Progenitor cell of endocrine pancreas (in vitro differentiated cells): Measurements from ENCODE around the gene PLA2G2E. TPM values are rescaled to one million over a fixed set of nuclear protein-coding genes. Genes with fewer than 3 reads are reported as not detected.

ENCODE experiments used
- DNase-seq: peaks from one replicate; pipeline ENCODE4 v3.0.0; 2021; ENCODE audit warnings: low spot score; ENCODE audit not compliant: unreplicated experiment
- H3K27ac Mint-ChIP-seq: 2 replicates; pipeline ENCODE4 v1.8.0; 2021; ENCODE audit warnings: mild to moderate bottlenecking, moderate library complexity, mixed read lengths
- H3K27me3 Mint-ChIP-seq: 2 replicates; pipeline ENCODE4 v1.8.0; 2021; ENCODE audit warnings: mixed read lengths
- H3K36me3 Mint-ChIP-seq: 2 replicates; pipeline ENCODE4 v1.8.0; 2022; ENCODE audit warnings: mixed read lengths; ENCODE audit not compliant: insufficient read depth
- H3K4me1 Mint-ChIP-seq: 2 replicates; pipeline ENCODE4 v1.8.0; 2021; ENCODE audit warnings: low read depth, mixed read lengths
- H3K4me3 Mint-ChIP-seq: 2 replicates; pipeline ENCODE4 v1.8.0; 2021; ENCODE audit warnings: low read depth, mild to moderate bottlenecking, moderate library complexity, mixed read lengths
- H3K9me3 Mint-ChIP-seq: 2 replicates; pipeline ENCODE4 v1.8.0; 2021; ENCODE audit warnings: low read depth, mixed read lengths
- CTCF ChIP-seq: fragments of 200-600 bp; sonication (generic); IDR thresholded peaks from one replicate; pipeline ENCODE4 v1.5.0; 2021; ENCODE audit warnings: antibody characterized with exemption, mild to moderate bottlenecking; ENCODE audit not compliant: unreplicated experiment
- total RNA-seq: library from RNA; stranded (reverse); gene quantifications from 2 replicates; pipeline ENCODE4 v1.2.1, GENCODE V29; 2021

The PLA2G2E gene
- total RNA-seq, 1 donor from 2014 or later = not detected

- H3K4me3 Mint-ChIP-seq = no peak overlapping the region
- H3K36me3 Mint-ChIP-seq = no peaks in the 10 kb centered on the region
- peaks cover 6% of the 10 kb centered on the region for H3K9me3 Mint-ChIP-seq
- peaks cover 19% of the 10 kb centered on the region for H3K27me3 Mint-ChIP-seq
- H3K27ac Mint-ChIP-seq = no peak overlapping the region
- DNase-seq = no peak
- no peak for TF ChIP-seq CTCF
- peaks cover 9% of the 10 kb centered on the region for H3K4me1 Mint-ChIP-seq
These were observed 25.6 kb upstream of the PLA2G2E start for GRCh38 chr1:19949016-19949415.

- Mint-ChIP-seq H3K27me3 (peaks cover 15% of the 10 kb centered on the region), H3K27ac (no peak overlapping the region), H3K36me3 (no peaks in the 10 kb centered on the region), H3K4me1 (peaks cover 9% of the 10 kb centered on the region), H3K4me3 (no peak overlapping the region), H3K9me3 (peaks cover 2% of the 10 kb centered on the region)
- TF ChIP-seq CTCF = no peak
- no peak for DNase-seq
These were observed 23.6 kb upstream of the PLA2G2E start for GRCh38 chr1:19946971-19947370.

- Mint-ChIP-seq H3K9me3 (peaks cover 2% of the 10 kb centered on the region), H3K4me3 (no peak overlapping the region), H3K27ac (no peak overlapping the region), H3K4me1 (peaks cover 9% of the 10 kb centered on the region), H3K36me3 (no peaks in the 10 kb centered on the region), H3K27me3 (peaks cover 15% of the 10 kb centered on the region)
- TF ChIP-seq CTCF = no peak
- DNase-seq = no peak
These were observed 22.9 kb upstream of the PLA2G2E start for GRCh38 chr1:19946331-19946751.

GRCh38 chr1:19945914-19946313 is 22.5 kb upstream of the PLA2G2E start:
- no peak overlapping the region for H3K27ac Mint-ChIP-seq
- TF ChIP-seq CTCF = no peak
- H3K36me3 Mint-ChIP-seq = no peaks in the 10 kb centered on the region
- H3K4me1 Mint-ChIP-seq = peaks cover 9% of the 10 kb centered on the region
- peaks cover 2% of the 10 kb centered on the region for H3K9me3 Mint-ChIP-seq
- H3K4me3 Mint-ChIP-seq = no peak overlapping the region
- no peak for DNase-seq
- peaks cover 15% of the 10 kb centered on the region for H3K27me3 Mint-ChIP-seq

GRCh38 chr1:19942657-19943056 is 19.2 kb upstream of the PLA2G2E start:
- DNase-seq = no peak
- H3K4me3 Mint-ChIP-seq = no peak overlapping the region
- peaks cover 7% of the 10 kb centered on the region for H3K9me3 Mint-ChIP-seq
- peaks cover 10% of the 10 kb centered on the region for H3K27me3 Mint-ChIP-seq
- TF ChIP-seq CTCF = no peak
- H3K36me3 Mint-ChIP-seq = no peaks in the 10 kb centered on the region
- no peak overlapping the region for H3K27ac Mint-ChIP-seq
- peaks cover 16% of the 10 kb centered on the region for H3K4me1 Mint-ChIP-seq
